Natural killer cell (primary cell): ENCODE data around the gene C11orf58. TPM values are rescaled to one million over a fixed set of nuclear protein-coding genes. Genes with fewer than 3 reads are reported as not detected.

Source experiments
- ATAC-seq, 3 donors: fragments of 150-1000 bp in 2 of 3; fragments of 200-7000 bp in 1 of 3; cut with Tn5 transposase; 1 replicate in 1 of 3; 2 replicates in 2 of 3; pipeline ENCODE4 v1.10.0; 2021; ENCODE audit warnings: mild to moderate bottlenecking in 2 of 3, moderate library complexity in 2 of 3
- DNase-seq, 2 donors: peaks; one replicate each; pipeline versions ENCODE4 v3.0.0 to v3.0.0-alpha.2; 2013 to 2021; ENCODE audit warnings: mixed read lengths in 1 of 2
- H3K27ac ChIP-seq: one replicate; pipeline ENCODE4 v1.5.1; 2013; ENCODE audit warnings: mild to moderate bottlenecking, low read length
- H3K27me3 ChIP-seq: one replicate; pipeline ENCODE4 v1.6.1; 2013; ENCODE audit warnings: low read length; ENCODE audit not compliant: control insufficient read depth, insufficient read depth
- H3K36me3 ChIP-seq: one replicate; pipeline ENCODE4 v1.6.1; 2013; ENCODE audit warnings: low read length; ENCODE audit not compliant: control insufficient read depth, insufficient read depth
- H3K4me1 ChIP-seq: one replicate; pipeline ENCODE4 v1.6.1; 2013; ENCODE audit warnings: low read length; ENCODE audit not compliant: control insufficient read depth, insufficient read depth
- H3K4me3 ChIP-seq: one replicate; pipeline ENCODE4 v1.5.1; 2013; ENCODE audit warnings: low read length
- H3K9me3 ChIP-seq: one replicate; pipeline ENCODE4 v1.6.1; 2013; ENCODE audit warnings: low read length; ENCODE audit not compliant: control insufficient read depth, insufficient read depth
- H3K27ac Mint-ChIP-seq, 2 donors: one replicate each; pipeline ENCODE4 v1.8.0; 2022; ENCODE audit warnings: mild to moderate bottlenecking in 2 of 2, mixed read lengths in 2 of 2, moderate library complexity in 1 of 2
- H3K27me3 Mint-ChIP-seq, 2 donors: one replicate each; pipeline ENCODE4 v1.8.0; 2022; ENCODE audit warnings: low read depth in 2 of 2, mixed read lengths in 2 of 2
- H3K36me3 Mint-ChIP-seq: one replicate; pipeline ENCODE4 v1.8.0; 2022; ENCODE audit warnings: mixed read lengths
- H3K4me1 Mint-ChIP-seq, 2 donors: one replicate each; pipeline ENCODE4 v1.8.0; 2022; ENCODE audit warnings: mixed read lengths in 2 of 2
- H3K4me3 Mint-ChIP-seq: one replicate; pipeline ENCODE4 v1.8.0; 2022; ENCODE audit warnings: mild to moderate bottlenecking, moderate library complexity, mixed read lengths
- H3K9me3 Mint-ChIP-seq, 2 donors: one replicate each; pipeline ENCODE4 v1.8.0; 2022; ENCODE audit warnings: mixed read lengths in 2 of 2
- WGBS: methylation state at CpG from one replicate; pipeline ENCODE4 v1.1.7; 2013; ENCODE audit warnings: missing lambda C conversion rate; ENCODE audit not compliant: insufficient coverage; 5-methylcytosine and 5-hydroxymethylcytosine counted together
- intact Hi-C: fragments of 100-400 bp; cut with micrococcal nuclease; formaldehyde crosslinking; loops from one replicate; pipeline ENCODE4 v1.14.2; 2022
- total RNA-seq, 4 donors: library from RNA; stranded (reverse); fragments of 120-200 nt in 1 of 4; gene quantifications; one replicate each; pipeline versions ENCODE4 v1.2.3 to v1.2.4, GENCODE V29; 2013 to 2022
- TF ChIP-seq, protein P1 (sequence below): fragments of 200-600 bp; IDR thresholded peaks from one replicate; pipeline ENCODE4 v1.8.0; 2022; ENCODE audit warnings: antibody characterized with exemption

Gene C11orf58
- total RNA-seq, 3 donors from 2014 or later (not counting 1 experiment from before 2014, with no cell fraction given), result 109 to 118 (median 115) TPM

DNA sequence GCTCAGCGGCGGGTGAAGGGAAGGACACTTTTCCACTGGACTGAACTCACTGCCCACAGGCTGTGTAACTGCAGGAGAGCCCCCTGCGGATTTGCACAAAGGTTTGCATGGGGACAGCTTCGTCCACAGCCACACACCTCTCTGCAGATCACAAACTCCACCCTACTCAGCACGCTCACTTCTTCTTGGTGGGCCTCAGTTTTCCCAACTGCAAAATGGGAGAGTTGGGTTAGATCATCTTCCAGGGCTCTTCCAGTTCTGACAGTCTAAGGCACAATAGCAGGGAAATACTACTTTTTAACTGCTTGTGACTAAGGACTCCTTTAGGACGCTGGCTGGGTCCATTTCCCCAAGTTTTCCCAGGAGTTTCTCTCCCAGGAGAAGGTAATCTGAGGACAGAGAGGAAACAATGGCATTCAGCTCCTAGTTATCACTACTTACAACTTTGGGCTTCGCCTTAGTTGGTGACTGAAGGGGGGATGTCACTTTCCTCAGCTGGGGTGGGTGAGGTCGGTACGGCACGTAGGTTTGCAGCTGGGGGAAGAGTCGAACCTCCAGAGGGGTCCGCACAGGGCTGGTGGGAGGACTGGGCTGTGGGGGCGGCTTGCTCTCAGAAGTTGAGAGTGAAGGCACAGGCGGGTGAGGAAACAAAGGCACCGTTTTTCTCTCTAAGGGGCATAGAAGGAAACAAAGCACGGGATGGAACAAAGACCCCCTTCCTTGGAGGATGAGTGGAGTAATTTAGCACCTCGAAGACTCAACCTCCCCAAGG, 55.8 kb downstream of the C11orf58 start:
- no peaks in the 10 kb centered on the region for H3K9me3 ChIP-seq
- WGBS, result 92% methylated on average over 16 of the region's 17 CpGs
- Mint-ChIP-seq H3K27ac (no peak overlapping the region), H3K4me1 (no peaks in the 10 kb centered on the region), H3K9me3 (no peaks in the 10 kb centered on the region), H3K27me3 (peaks cover 0 to 3% of the 10 kb centered on the region in 2 donors), H3K36me3 (no peaks in the 10 kb centered on the region), H3K4me3 (no peak overlapping the region)
- TF ChIP-seq, protein P1, sequence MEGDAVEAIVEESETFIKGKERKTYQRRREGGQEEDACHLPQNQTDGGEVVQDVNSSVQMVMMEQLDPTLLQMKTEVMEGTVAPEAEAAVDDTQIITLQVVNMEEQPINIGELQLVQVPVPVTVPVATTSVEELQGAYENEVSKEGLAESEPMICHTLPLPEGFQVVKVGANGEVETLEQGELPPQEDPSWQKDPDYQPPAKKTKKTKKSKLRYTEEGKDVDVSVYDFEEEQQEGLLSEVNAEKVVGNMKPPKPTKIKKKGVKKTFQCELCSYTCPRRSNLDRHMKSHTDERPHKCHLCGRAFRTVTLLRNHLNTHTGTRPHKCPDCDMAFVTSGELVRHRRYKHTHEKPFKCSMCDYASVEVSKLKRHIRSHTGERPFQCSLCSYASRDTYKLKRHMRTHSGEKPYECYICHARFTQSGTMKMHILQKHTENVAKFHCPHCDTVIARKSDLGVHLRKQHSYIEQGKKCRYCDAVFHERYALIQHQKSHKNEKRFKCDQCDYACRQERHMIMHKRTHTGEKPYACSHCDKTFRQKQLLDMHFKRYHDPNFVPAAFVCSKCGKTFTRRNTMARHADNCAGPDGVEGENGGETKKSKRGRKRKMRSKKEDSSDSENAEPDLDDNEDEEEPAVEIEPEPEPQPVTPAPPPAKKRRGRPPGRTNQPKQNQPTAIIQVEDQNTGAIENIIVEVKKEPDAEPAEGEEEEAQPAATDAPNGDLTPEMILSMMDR, result no peak
- no peak overlapping the region for H3K27ac ChIP-seq
- ATAC-seq (no peak), DNase-seq (no peak)
- H3K27me3 ChIP-seq, result no peaks in the 10 kb centered on the region
- no peak overlapping the region for H3K4me3 ChIP-seq
- intact Hi-C loops, result no loop called here
- no peaks in the 10 kb centered on the region for H3K36me3 ChIP-seq
- H3K4me1 ChIP-seq, result peaks cover 4% of the 10 kb centered on the region

DNA sequence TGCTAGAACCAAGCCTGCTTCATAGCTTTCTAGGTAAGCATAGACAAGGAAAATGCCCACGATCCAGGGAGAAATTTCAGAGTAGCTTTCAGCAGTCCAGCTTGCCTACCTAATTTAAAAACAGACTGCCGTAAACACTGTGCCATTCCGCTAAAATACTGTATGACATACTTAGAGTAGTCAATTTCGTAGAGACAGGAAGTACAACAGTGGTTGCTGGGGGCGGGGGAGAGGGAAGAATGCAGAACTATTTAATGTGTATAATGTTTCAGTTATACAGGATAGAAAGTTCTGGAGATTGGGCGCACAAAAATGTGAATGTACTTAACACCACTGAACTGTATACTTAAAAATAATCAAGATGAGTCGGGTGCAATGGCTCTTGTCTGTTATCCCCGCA, 56.7 kb downstream of the C11orf58 start:
- Mint-ChIP-seq H3K4me3 (no peak overlapping the region), H3K36me3 (no peaks in the 10 kb centered on the region), H3K27ac (no peak overlapping the region), H3K27me3 (peaks cover 0 to 3% of the 10 kb centered on the region in 2 donors), H3K4me1 (peaks cover 0 to 3% of the 10 kb centered on the region in 2 donors), H3K9me3 (no peaks in the 10 kb centered on the region)
- H3K27ac ChIP-seq, result peak overlapping the region; percentile 50
- TF ChIP-seq, protein P1, result no peak
- H3K4me3 ChIP-seq, result no peak overlapping the region
- DNase-seq (no peak), ATAC-seq (no peak)
- H3K27me3 ChIP-seq, result no peaks in the 10 kb centered on the region
- intact Hi-C loops, result no loop called here
- no peaks in the 10 kb centered on the region for H3K9me3 ChIP-seq
- 35% methylated on average over 8 of the region's 8 CpGs for WGBS
- no peaks in the 10 kb centered on the region for H3K36me3 ChIP-seq
- H3K4me1 ChIP-seq, result peaks cover 4% of the 10 kb centered on the region

DNA sequence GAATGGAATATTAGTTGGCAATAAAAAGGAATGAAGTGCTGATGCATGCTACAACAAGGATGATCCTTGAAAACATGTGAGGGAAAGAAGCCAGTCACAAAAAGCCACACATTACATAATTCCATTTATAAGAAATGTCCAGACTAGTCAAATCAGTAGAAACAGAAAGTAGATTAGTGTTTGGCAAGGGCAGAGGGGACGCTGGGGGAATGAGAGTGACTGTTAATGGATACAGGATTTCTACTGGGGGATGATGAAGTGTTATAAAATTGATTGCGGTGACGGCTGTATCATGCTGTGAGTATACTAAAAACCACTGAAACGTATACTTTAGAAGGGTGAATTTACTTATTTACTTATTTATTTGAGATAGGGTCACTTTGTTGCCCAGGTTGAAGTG, 57.9 kb downstream of the C11orf58 start:
- Histone ChIP-seq H3K9me3 (no peaks in the 10 kb centered on the region), H3K4me1 (no peaks in the 10 kb centered on the region), H3K4me3 (no peak overlapping the region), H3K36me3 (no peaks in the 10 kb centered on the region), H3K27ac (no peak overlapping the region), H3K27me3 (no peaks in the 10 kb centered on the region)
- Mint-ChIP-seq H3K4me3 (no peak overlapping the region), H3K27ac (no peak overlapping the region), H3K27me3 (peaks cover 0 to 3% of the 10 kb centered on the region in 2 donors), H3K9me3 (no peaks in the 10 kb centered on the region), H3K36me3 (no peaks in the 10 kb centered on the region), H3K4me1 (peaks cover 0 to 5% of the 10 kb centered on the region in 2 donors)
- intact Hi-C loops, result no loop called here
- ATAC-seq (no peak), DNase-seq (no peak)
- TF ChIP-seq, protein P1, result no peak
- 90% methylated on average over 3 of the region's 4 CpGs for WGBS

DNA sequence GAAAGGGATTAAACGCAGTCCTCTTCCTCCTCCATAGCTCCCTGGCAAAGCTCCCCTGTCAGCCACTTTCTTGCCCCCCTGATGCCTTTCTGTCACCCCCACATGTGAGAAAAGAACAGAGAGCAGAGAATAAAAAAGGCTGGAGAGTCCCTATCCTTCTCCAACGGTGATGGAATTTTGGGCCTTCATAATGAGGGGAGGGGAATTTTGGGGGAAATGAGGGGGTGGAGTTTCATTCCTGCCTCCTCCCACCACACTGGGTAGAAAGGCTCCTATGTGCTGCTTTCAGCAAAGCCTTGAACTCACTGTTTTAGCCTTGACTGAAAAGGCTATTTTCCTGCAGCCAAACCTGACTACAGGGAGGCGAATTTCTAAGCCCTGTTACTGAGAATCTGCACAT, 59.3 kb downstream of the C11orf58 start:
- 89% methylated on average over 1 of the region's 3 CpGs for WGBS
- DNase-seq (no peak), ATAC-seq (no peak)
- Mint-ChIP-seq H3K27ac (no peak overlapping the region), H3K4me3 (no peak overlapping the region), H3K36me3 (no peaks in the 10 kb centered on the region), H3K4me1 (peaks cover 0 to 5% of the 10 kb centered on the region in 2 donors), H3K9me3 (no peaks in the 10 kb centered on the region), H3K27me3 (peaks cover 0 to 3% of the 10 kb centered on the region in 2 donors)
- no peak overlapping the region for H3K27ac ChIP-seq
- no peaks in the 10 kb centered on the region for H3K4me1 ChIP-seq
- TF ChIP-seq, protein P1, result no peak
- no peaks in the 10 kb centered on the region for H3K36me3 ChIP-seq
- no peaks in the 10 kb centered on the region for H3K9me3 ChIP-seq
- intact Hi-C loops, result no loop called here
- H3K27me3 ChIP-seq, result no peaks in the 10 kb centered on the region
- H3K4me3 ChIP-seq, result no peak overlapping the region
